ENCODE data around the gene MLST8. TPM values are rescaled to one million over a fixed set of nuclear protein-coding genes. Genes with fewer than 3 reads are reported as not detected.

The MLST8 gene
- total and polyA plus RNA-seq, 2 of the 8 experiments (the other 6 are each of a cell fraction or from before 2014, with no cell fraction given): 67.6 to 321 TPM

- no peak for TF ChIP-seq MAX (IDR thresholded peaks at IDR 0.05)
- no peak for TF ChIP-seq BACH1 (IDR thresholded peaks at IDR 0.05; ENCODE audit: low read length)
- TF ChIP-seq EP300 (IDR thresholded peaks at IDR 0.05; ENCODE audit: borderline replicate concordance in 1 of 2, low read depth in 2 of 2, low read length in 2 of 2): no peak
- TF ChIP-seq KDM1A (IDR thresholded peaks at IDR 0.05; ENCODE audit: borderline replicate concordance, low read length): no peak
- no peak for TF ChIP-seq SUZ12 (IDR thresholded peaks at IDR 0.05; ENCODE audit: low read length)
- TF ChIP-seq, protein P1, sequence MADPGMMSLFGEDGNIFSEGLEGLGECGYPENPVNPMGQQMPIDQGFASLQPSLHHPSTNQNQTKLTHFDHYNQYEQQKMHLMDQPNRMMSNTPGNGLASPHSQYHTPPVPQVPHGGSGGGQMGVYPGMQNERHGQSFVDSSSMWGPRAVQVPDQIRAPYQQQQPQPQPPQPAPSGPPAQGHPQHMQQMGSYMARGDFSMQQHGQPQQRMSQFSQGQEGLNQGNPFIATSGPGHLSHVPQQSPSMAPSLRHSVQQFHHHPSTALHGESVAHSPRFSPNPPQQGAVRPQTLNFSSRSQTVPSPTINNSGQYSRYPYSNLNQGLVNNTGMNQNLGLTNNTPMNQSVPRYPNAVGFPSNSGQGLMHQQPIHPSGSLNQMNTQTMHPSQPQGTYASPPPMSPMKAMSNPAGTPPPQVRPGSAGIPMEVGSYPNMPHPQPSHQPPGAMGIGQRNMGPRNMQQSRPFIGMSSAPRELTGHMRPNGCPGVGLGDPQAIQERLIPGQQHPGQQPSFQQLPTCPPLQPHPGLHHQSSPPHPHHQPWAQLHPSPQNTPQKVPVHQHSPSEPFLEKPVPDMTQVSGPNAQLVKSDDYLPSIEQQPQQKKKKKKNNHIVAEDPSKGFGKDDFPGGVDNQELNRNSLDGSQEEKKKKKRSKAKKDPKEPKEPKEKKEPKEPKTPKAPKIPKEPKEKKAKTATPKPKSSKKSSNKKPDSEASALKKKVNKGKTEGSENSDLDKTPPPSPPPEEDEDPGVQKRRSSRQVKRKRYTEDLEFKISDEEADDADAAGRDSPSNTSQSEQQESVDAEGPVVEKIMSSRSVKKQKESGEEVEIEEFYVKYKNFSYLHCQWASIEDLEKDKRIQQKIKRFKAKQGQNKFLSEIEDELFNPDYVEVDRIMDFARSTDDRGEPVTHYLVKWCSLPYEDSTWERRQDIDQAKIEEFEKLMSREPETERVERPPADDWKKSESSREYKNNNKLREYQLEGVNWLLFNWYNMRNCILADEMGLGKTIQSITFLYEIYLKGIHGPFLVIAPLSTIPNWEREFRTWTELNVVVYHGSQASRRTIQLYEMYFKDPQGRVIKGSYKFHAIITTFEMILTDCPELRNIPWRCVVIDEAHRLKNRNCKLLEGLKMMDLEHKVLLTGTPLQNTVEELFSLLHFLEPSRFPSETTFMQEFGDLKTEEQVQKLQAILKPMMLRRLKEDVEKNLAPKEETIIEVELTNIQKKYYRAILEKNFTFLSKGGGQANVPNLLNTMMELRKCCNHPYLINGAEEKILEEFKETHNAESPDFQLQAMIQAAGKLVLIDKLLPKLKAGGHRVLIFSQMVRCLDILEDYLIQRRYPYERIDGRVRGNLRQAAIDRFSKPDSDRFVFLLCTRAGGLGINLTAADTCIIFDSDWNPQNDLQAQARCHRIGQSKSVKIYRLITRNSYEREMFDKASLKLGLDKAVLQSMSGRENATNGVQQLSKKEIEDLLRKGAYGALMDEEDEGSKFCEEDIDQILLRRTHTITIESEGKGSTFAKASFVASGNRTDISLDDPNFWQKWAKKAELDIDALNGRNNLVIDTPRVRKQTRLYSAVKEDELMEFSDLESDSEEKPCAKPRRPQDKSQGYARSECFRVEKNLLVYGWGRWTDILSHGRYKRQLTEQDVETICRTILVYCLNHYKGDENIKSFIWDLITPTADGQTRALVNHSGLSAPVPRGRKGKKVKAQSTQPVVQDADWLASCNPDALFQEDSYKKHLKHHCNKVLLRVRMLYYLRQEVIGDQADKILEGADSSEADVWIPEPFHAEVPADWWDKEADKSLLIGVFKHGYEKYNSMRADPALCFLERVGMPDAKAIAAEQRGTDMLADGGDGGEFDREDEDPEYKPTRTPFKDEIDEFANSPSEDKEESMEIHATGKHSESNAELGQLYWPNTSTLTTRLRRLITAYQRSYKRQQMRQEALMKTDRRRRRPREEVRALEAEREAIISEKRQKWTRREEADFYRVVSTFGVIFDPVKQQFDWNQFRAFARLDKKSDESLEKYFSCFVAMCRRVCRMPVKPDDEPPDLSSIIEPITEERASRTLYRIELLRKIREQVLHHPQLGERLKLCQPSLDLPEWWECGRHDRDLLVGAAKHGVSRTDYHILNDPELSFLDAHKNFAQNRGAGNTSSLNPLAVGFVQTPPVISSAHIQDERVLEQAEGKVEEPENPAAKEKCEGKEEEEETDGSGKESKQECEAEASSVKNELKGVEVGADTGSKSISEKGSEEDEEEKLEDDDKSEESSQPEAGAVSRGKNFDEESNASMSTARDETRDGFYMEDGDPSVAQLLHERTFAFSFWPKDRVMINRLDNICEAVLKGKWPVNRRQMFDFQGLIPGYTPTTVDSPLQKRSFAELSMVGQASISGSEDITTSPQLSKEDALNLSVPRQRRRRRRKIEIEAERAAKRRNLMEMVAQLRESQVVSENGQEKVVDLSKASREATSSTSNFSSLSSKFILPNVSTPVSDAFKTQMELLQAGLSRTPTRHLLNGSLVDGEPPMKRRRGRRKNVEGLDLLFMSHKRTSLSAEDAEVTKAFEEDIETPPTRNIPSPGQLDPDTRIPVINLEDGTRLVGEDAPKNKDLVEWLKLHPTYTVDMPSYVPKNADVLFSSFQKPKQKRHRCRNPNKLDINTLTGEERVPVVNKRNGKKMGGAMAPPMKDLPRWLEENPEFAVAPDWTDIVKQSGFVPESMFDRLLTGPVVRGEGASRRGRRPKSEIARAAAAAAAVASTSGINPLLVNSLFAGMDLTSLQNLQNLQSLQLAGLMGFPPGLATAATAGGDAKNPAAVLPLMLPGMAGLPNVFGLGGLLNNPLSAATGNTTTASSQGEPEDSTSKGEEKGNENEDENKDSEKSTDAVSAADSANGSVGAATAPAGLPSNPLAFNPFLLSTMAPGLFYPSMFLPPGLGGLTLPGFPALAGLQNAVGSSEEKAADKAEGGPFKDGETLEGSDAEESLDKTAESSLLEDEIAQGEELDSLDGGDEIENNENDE (IDR thresholded peaks at IDR 0.05; ENCODE audit: insufficient replicate concordance, low read length): no peak
- no peak for TF ChIP-seq TAF1 (IDR thresholded peaks at IDR 0.05; ENCODE audit: low read depth, low read length)
- no peak for TF ChIP-seq TBP (IDR thresholded peaks at IDR 0.05; ENCODE audit: low read depth, low read length)
- no peak for TF ChIP-seq ASH2L (IDR thresholded peaks at IDR 0.05; ENCODE audit: low read length)
Observed at GRCh38 chr16:2232094-2232990, 27.1 kb downstream of the MLST8 start (continued).

All from H1 (cell line).